ENCODE measurements around the gene KIFC1. TPM values are rescaled to one million over a fixed set of nuclear protein-coding genes. Genes with fewer than 3 reads are reported as not detected.
"Not testable (repeated sequence)": the region's sequence is repeated elsewhere in the genome, so short reads cannot be mapped to it uniquely, and the experiment has no call there.

The KIFC1 gene
- polyA plus RNA-seq, 3 donors, result 0.14 to 0.87 (median 0.68) TPM

DNA sequence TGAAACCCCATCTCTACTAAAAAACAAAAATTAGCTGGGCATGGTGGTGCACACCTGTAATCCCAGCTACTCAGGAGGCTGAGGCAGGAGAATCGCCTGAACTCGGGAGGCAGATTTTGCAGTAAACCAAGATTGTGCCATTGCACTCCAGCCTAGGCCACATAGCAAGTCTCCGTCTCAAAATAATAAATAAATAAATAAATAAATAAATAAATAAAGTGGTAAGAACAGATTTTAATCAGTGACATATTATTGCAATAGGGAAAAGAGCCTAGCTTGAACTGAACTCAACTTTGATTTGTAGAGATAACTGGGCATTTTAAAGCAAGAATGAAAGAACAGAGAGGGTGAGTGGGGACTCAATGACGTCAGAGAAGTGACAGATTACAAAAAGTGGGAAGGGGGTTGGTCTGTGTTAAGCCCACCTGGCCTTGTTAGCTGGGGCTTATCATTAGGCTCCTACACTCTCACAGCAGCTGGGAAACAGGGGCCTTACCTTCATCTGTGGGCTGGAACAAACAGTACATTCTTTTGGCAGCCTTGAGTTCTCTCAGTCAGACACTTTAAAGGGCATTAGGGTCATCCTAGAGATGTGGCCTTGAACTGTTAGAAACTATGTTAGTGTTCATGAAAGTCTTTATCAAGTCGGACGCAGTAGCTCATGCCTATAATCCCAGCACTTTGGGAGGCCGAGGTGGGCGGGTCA, 24.5 kb upstream of the KIFC1 start:
- TF ChIP-seq, protein P1, sequence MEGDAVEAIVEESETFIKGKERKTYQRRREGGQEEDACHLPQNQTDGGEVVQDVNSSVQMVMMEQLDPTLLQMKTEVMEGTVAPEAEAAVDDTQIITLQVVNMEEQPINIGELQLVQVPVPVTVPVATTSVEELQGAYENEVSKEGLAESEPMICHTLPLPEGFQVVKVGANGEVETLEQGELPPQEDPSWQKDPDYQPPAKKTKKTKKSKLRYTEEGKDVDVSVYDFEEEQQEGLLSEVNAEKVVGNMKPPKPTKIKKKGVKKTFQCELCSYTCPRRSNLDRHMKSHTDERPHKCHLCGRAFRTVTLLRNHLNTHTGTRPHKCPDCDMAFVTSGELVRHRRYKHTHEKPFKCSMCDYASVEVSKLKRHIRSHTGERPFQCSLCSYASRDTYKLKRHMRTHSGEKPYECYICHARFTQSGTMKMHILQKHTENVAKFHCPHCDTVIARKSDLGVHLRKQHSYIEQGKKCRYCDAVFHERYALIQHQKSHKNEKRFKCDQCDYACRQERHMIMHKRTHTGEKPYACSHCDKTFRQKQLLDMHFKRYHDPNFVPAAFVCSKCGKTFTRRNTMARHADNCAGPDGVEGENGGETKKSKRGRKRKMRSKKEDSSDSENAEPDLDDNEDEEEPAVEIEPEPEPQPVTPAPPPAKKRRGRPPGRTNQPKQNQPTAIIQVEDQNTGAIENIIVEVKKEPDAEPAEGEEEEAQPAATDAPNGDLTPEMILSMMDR (IDR thresholded peaks at IDR 0.05), result no peak
- Histone ChIP-seq H3K4me1 (ENCODE audit: control insufficient read depth in 1 of 2, insufficient read depth in 2 of 2, low read length in 2 of 2) (peaks cover 0 to 1% of the 10 kb centered on the region in 2 donors), H3K27me3 (ENCODE audit: control insufficient read depth in 2 of 2, insufficient read depth in 2 of 2, low read length in 2 of 2) (no peaks in the 10 kb centered on the region), H3K4me3 (replicated peaks in 1 of 3; ENCODE audit: low read depth in 2 of 3, low read length in 3 of 3) (no peak overlapping the region), H3K4me2 (replicated peaks; ENCODE audit: extremely low read depth, low read length, poor library complexity, severe bottlenecking) (no peak overlapping the region), H3K9me3 (replicated peaks in 1 of 2; ENCODE audit: control insufficient read depth in 1 of 2, insufficient read depth in 1 of 2, low read length in 2 of 2) (no peaks in the 10 kb centered on the region), H3K27ac (ENCODE audit: low read depth in 1 of 2, low read length in 2 of 2) (no peak overlapping the region), H4K20me1 (ENCODE audit: insufficient read depth, low read length) (no peaks in the 10 kb centered on the region), H3K9ac (ENCODE audit: insufficient read depth, low read length, poor library complexity, severe bottlenecking) (no peak overlapping the region), H3K79me2 (ENCODE audit: insufficient read depth, low read length) (no peaks in the 10 kb centered on the region), H2AFZ (ENCODE audit: insufficient read depth, low read depth, low read length, poor library complexity, severe bottlenecking) (no peak overlapping the region), H3K36me3 (replicated peaks in 1 of 2; ENCODE audit: control insufficient read depth in 1 of 2, insufficient read depth in 2 of 2, low read length in 2 of 2) (no peaks in the 10 kb centered on the region)
- H3K27ac Mint-ChIP-seq, result no peak overlapping the region
- intact Hi-C loops (cut with micrococcal nuclease), result no loop called here
- no peak overlapping the region for H3K4me3 Mint-ChIP-seq
- peaks cover 0 to 2% (median 0%) of the 10 kb centered on the region in 7 donors for H3K9me3 Mint-ChIP-seq
- DNase-seq, result no peak
- H3K4me1 Mint-ChIP-seq, result peaks cover 4% of the 10 kb centered on the region
- no CpG with 5 or more reads among the region's 8 CpGs for WGBS (ENCODE audit: insufficient coverage)
- H3K36me3 Mint-ChIP-seq, result no peaks in the 10 kb centered on the region
- peaks cover 0 to 5% (median 0%) of the 10 kb centered on the region in 3 donors for H3K27me3 Mint-ChIP-seq (ENCODE audit: low read depth in 3 of 3)

DNA sequence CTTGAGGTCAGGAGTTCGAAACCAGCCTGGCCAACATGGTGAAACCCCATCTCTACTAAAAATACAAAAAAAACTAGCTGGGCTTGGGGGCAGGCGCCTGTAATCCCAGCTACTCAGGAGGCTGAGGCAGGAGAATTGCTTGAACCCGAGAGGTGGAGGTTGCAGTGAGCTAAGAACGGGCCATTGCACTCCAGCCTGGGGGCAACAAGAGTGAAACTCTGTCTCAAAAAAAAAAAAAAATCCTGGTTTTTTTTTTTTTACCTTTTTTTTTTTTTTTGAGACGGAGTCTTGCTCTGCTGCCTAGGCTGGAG, 24.0 kb upstream of the KIFC1 start:
- intact Hi-C loops (cut with micrococcal nuclease); H3K36me3 Mint-ChIP-seq; H3K4me1 ChIP-seq (ENCODE audit: control insufficient read depth in 1 of 2, insufficient read depth in 2 of 2, low read length in 2 of 2); H3K4me2 ChIP-seq (replicated peaks; ENCODE audit: extremely low read depth, low read length, poor library complexity, severe bottlenecking); H2AFZ ChIP-seq (ENCODE audit: insufficient read depth, low read depth, low read length, poor library complexity, severe bottlenecking); DNase-seq; H3K9ac ChIP-seq (ENCODE audit: insufficient read depth, low read length, poor library complexity, severe bottlenecking); H3K4me1 Mint-ChIP-seq; H3K9me3 ChIP-seq (replicated peaks in 1 of 2; ENCODE audit: control insufficient read depth in 1 of 2, insufficient read depth in 1 of 2, low read length in 2 of 2); H4K20me1 ChIP-seq (ENCODE audit: insufficient read depth, low read length); H3K4me3 Mint-ChIP-seq; H3K27me3 ChIP-seq (ENCODE audit: control insufficient read depth in 2 of 2, insufficient read depth in 2 of 2, low read length in 2 of 2); H3K27ac ChIP-seq (ENCODE audit: low read depth in 1 of 2, low read length in 2 of 2); H3K27me3 Mint-ChIP-seq (ENCODE audit: low read depth in 3 of 3); H3K27ac Mint-ChIP-seq; H3K9me3 Mint-ChIP-seq; H3K4me3 ChIP-seq (replicated peaks in 1 of 3; ENCODE audit: low read depth in 2 of 3, low read length in 3 of 3); H3K79me2 ChIP-seq (ENCODE audit: insufficient read depth, low read length); H3K36me3 ChIP-seq (replicated peaks in 1 of 2; ENCODE audit: control insufficient read depth in 1 of 2, insufficient read depth in 2 of 2, low read length in 2 of 2): not testable (repeated sequence)
- WGBS (ENCODE audit: insufficient coverage), result 100% methylated on average over 3 of the region's 5 CpGs

DNA sequence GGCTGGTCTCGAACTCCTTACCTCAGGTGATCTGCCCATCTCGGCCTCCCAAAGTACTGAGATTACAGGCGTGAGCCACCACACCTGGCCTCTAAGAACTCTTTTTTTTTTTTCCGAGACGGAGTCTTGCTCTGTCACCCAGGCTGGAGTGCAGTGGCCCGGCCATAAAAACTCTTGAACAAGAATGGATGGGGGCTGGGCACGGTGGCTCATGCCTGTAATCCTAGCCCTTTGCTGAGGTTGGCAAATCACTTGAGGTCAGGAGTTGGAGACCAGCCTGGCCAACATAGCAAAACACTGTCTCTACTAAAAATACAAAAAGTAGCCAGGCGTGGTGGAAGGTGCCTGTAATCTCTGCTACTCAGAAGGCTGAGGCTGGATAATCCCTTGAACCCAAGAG, 19.7 kb upstream of the KIFC1 start:
- DNase-seq; H2AFZ ChIP-seq (ENCODE audit: insufficient read depth, low read depth, low read length, poor library complexity, severe bottlenecking); H4K20me1 ChIP-seq (ENCODE audit: insufficient read depth, low read length); H3K9ac ChIP-seq (ENCODE audit: insufficient read depth, low read length, poor library complexity, severe bottlenecking); H3K9me3 ChIP-seq (replicated peaks in 1 of 2; ENCODE audit: control insufficient read depth in 1 of 2, insufficient read depth in 1 of 2, low read length in 2 of 2); H3K27ac Mint-ChIP-seq; H3K36me3 Mint-ChIP-seq; H3K4me3 Mint-ChIP-seq; H3K9me3 Mint-ChIP-seq; H3K27ac ChIP-seq (ENCODE audit: low read depth in 1 of 2, low read length in 2 of 2); H3K4me2 ChIP-seq (replicated peaks; ENCODE audit: extremely low read depth, low read length, poor library complexity, severe bottlenecking); intact Hi-C loops (cut with micrococcal nuclease); H3K27me3 ChIP-seq (ENCODE audit: control insufficient read depth in 2 of 2, insufficient read depth in 2 of 2, low read length in 2 of 2); H3K27me3 Mint-ChIP-seq (ENCODE audit: low read depth in 3 of 3); H3K4me3 ChIP-seq (replicated peaks in 1 of 3; ENCODE audit: low read depth in 2 of 3, low read length in 3 of 3); H3K79me2 ChIP-seq (ENCODE audit: insufficient read depth, low read length); H3K36me3 ChIP-seq (replicated peaks in 1 of 2; ENCODE audit: control insufficient read depth in 1 of 2, insufficient read depth in 2 of 2, low read length in 2 of 2): not testable (repeated sequence)
- peaks cover 40% of the 10 kb centered on the region for H3K4me1 Mint-ChIP-seq
- peaks cover 43 to 48% of the 10 kb centered on the region in 2 donors for H3K4me1 ChIP-seq (ENCODE audit: control insufficient read depth in 1 of 2, insufficient read depth in 2 of 2, low read length in 2 of 2)
- 95% methylated on average over 4 of the region's 8 CpGs for WGBS (ENCODE audit: insufficient coverage)
